Activated T-cell treated with anti-CD3 and anti-CD28 coated beads, Interleukin-2, amount 50 U/mL, for 1 hour (primary cell): ENCODE data around the gene KRT33B.
"Not testable (repeated sequence)": the region's sequence is repeated elsewhere in the genome, so short reads cannot be mapped to it uniquely, and the experiment has no call there.

Experiments
- DNase-seq: peaks from one replicate; pipeline ENCODE4 v3.0.0-alpha.2; 2020

The KRT33B gene

GRCh38 chr17:41393294-41393693 lies 23.7 kb upstream of the KRT33B start:
- no peak for DNase-seq

DNA sequence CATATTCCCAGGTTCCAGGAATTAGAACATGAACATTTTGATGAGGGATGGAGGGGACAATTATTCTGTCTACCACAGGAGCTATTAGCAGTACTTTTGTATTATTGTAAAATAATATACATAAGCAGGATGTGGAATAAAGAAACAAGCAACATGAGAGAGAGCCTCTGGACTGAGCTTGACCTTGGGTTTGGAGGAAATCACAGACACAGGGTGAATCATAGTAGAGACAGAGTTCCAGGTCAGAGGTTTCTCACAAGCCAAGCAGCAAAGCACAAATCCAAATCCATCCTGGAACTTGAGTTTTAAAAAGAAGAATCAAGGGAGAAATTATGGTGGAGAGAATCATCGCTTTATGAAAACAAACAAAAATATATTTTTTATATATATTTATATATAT lies 22.7 kb upstream of the KRT33B start:
- no peak for DNase-seq

DNA sequence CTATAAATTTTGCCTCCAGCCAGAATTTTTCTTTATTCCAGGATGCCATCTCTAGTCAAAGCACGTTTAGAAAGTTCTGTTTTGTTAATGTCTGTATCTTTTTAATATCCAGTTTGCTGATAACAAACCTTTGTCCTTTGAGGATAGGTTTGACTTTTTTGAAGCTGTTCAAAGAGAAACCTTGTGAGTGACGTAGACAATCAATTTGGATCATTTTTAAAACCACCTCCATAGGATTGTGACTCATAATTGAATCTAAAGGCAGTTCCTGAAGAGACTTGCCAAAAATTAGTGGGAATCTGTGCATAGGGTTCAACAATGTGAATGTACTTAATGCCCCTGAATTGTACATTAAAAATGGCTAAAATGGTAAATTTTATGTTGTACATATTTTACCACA lies 21.9 kb upstream of the KRT33B start:
- DNase-seq, result no peak

DNA sequence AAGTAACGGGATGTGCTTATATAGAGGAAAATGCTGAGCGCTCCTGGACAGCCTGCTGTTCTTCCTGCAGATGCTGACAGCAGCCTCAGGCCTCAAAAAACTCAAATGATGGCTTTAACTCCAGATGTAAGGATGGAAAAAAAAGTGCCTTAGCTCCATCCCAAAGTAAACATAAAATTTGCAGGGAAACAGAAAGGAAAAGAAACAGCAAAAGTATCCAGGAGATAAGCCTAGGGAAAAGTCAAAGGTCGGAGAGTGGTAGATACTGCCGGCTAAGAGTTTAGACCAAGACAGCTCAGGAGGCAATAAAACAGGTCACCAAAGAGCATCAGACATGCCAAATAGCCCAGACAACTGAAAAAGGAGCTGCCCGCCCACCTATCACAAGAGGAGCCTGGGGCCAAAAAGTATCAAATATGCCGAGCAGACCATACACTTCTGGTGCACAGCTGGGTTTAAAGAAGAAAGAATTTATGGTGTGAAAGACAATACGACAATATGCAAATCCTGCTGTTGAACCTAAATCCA lies 20.9 kb upstream of the KRT33B start:
- no peak for DNase-seq

GRCh38 chr17:41387670-41388069 lies 18.1 kb upstream of the KRT33B start:
- no peak for DNase-seq

DNA sequence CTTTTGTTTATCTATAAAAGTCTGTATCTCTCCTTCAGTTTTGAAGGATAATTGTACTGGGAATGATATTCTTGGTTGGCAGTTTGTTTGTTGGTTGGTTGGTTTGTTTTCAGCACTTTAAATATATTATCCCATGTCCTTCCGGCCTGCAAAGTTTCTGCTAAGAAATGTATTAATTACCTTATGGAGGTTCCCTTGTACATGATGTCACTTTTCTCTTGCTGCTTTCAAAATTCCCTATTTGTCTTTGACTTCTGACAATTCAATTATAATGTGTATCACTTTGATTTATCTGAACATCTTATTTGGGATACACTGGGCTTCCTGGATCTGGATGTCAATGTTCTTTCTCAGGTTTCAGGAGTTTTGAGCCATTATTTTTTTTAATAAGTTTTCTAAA lies 16.6 kb upstream of the KRT33B start:
- no peak for DNase-seq

GRCh38 chr17:41383690-41384089 lies 14.1 kb upstream of the KRT33B start:
- no peak for DNase-seq

GRCh38 chr17:41382394-41382793 lies 12.8 kb upstream of the KRT33B start:
- no peak for DNase-seq

DNA sequence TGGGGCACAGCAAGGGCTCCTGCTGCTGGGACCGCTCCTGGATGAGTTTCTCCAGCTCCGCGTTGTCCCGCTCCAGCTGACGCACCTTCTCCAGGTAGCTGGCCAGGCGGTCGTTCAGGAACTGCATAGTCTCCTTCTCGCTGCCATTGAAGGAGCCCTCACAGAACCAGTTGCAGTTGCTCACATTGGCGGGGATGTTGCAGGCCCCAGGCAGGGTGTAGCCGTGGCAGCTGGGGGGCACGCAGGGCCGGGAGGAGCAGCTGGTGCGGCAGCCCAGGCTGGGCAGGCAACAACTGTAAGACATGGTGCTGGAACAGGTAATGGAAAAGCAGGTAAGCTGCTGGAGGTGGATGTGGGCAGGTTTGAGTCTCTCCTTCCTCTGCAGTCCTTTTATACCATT lies 12.3 kb upstream of the KRT33B start, which contains the start of gene KRT34:
Gene KRT34 (minus strand): TSS at position 364 of the 400 bp plus-strand sequence. CDS start 60 bp downstream, at position 304.
- not testable (repeated sequence) for DNase-seq

DNA sequence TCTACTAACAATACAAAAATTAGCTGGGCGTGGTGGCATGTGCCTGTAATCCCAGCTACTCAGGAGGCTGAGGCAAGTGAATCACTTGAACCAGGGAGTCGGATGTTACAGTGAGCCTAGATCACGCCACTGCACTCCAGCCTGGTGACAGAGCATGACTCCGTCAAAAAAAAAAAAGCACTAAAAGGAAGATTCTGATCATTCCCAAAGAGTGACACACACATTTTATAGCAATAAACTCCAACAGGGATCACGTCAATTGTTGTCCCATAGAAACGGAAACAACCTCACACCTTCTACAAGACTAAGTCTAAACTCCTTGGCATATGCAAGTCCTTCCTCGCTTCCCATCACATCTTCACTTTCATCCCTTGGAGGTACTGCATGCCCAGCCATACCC lies 10.5 kb upstream of the KRT33B start:
- not testable (repeated sequence) for DNase-seq

- DNase-seq, result no peak
Observed at GRCh38 chr17:41377546-41377945, 7.9 kb upstream of the KRT33B start.

DNA sequence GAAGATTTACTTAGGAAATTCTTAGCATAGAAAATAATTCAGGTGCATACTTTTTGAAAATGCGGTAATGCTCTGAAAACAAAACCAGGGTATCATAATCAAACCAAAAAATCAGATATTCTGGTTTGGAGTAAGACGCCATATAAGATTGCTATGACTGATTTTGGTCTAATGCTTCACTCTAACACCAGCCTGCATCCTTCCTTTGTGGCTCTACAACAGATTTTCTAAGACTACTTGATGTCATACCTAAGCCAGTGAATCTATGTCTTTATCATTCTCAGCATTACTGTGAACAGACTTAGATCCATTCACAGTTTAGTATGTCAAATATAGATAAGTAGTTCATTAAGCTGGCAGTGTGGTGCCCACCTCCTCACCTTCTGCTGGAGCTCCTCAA lies 590 bp downstream of the KRT33B start:
- no peak for DNase-seq

GRCh38 chr17:41367426-41368075 lies 2.1 kb downstream of the KRT33B start:
- no peak for DNase-seq

DNA sequence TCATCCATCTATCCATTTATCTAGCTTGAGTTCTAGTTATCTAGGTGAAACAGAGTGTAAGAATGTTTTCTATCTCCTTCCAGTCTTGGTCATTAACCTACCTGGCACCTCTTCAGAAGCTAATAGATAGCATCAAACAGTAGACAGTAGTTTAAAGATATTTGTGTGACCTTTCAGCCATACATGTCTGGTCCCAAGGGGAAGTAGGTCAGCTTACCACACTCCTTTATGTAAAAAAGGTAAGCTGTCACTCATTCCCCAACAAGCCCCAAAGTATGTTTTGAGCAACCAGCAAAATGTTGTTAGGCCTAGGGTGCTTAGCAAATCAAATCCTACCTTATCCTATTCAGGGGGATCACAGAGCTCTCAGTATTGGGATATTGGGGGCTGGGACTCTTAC lies 3.5 kb downstream of the KRT33B start:
- no peak for DNase-seq

GRCh38 chr17:41363881-41364280 lies 5.7 kb downstream of the KRT33B start:
- no peak for DNase-seq

DNA sequence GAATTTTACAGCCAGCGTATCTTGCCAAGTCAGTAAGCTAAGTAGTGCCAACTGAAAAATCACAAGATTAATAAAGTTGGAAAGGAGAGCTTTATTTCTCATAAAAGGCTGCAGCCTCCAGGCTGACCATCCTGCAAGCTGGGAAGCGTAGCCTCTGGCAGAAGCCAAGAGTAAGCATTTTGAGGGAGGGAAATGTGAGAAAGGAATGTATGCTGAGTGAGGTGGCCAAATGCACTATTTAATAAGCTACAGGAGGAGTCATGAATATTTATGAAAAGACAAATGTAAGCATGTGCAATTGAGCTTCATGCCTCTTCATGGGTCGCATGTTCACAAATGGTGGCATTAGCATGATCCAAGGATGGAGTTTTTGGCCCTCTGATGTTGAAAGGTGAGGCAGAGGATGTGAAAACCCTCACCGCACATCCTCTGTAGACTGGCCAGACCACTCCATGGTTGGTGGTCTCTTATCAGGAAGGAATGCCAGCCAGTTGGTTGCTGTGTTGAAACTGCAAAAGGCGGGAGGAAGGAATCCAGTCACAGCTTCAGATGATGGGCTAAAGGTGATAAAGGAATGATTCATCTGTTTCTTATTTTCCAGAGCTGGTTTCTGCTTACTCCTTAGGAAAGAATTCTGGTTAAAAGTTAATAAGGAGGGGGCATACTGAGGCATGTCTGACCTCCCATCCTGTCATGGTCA lies 9.2 kb downstream of the KRT33B start:
- no peak for DNase-seq

DNA sequence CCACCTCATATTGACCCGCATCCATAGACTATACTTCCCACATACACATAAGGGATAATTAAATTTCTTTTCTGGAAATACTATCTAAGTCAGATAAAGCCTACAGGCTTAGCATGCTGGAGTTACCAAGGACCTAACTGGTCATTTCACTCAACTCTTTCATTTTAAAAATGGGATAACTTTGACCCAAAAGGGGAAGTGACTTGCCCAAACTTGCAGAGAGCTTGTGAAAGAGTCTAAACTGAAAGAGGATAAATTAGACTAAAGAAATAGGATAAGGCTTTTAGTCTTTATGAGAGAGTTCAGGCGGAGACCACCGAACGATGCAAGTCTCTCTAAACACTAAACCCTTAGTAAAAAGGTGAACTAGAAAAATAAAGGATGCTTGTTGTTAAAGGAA lies 15.1 kb downstream of the KRT33B start:
- no peak for DNase-seq

DNA sequence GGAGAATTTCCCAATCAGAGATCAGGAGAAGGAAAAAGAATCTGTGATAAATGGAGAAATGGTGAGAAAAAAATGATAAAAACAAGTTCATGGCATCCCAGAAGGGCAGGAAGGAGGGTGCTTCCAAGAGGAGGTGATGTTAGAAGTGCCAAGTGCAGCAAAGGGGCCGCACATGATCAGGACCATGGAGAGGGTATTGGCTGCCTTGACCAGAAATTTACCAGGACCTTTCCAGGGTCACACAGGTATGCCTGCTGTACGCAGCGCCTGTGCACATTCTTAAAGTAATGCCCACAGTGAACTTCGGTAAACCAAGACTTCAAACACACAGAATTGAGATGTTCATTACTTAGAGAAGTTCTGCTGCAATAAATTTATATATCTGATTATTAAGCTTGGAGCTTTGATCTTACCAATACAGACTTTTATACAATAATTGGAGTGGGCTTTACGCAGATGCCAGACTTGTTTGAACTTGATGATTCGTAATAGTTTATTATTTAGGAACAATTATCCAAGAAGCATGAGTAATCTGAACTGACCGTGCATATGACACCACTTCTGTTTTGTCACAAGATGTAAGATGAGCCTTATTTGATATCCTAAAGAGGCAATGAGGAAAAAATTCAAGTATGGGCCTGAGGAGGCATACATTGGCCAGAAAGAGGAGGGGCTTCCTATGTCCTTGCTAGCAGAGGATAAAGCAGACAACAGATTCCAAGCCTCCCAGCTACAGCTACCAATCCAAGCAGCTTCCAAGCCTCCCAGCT lies 16.8 kb downstream of the KRT33B start:
- DNase-seq, result no peak

GRCh38 chr17:41351177-41351576 lies 18.4 kb downstream of the KRT33B start:
- DNase-seq, result no peak

DNA sequence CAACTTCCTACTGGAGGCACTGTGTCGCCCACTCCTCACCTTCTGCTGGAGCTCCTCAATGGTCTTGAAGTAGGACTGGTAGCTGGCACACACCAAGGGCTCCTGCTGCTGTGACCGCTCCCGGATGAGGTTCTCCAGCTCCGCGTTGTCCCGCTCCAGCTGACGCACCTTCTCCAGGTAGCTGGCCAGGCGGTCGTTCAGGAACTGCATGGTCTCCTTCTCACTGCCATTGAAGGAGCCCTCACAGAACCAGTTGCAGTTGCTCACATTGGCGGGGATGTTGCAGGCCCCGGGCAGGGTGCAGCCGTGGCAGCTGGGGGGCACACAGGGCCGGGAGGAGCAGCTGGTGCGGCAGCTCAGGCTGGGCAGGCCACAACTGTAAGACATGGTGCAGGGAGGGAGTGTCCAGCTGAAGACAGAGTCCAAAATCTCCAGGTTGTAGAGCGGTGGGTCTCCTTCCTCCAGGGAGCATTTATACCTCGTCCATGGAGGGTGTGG lies 19.2 kb downstream of the KRT33B start, which contains the start of gene KRT33A:
Gene KRT33A (minus strand): TSS at position 448 of the 498 bp plus-strand sequence. CDS start 61 bp downstream, at position 387.
- DNase-seq, result not testable (repeated sequence)

DNA sequence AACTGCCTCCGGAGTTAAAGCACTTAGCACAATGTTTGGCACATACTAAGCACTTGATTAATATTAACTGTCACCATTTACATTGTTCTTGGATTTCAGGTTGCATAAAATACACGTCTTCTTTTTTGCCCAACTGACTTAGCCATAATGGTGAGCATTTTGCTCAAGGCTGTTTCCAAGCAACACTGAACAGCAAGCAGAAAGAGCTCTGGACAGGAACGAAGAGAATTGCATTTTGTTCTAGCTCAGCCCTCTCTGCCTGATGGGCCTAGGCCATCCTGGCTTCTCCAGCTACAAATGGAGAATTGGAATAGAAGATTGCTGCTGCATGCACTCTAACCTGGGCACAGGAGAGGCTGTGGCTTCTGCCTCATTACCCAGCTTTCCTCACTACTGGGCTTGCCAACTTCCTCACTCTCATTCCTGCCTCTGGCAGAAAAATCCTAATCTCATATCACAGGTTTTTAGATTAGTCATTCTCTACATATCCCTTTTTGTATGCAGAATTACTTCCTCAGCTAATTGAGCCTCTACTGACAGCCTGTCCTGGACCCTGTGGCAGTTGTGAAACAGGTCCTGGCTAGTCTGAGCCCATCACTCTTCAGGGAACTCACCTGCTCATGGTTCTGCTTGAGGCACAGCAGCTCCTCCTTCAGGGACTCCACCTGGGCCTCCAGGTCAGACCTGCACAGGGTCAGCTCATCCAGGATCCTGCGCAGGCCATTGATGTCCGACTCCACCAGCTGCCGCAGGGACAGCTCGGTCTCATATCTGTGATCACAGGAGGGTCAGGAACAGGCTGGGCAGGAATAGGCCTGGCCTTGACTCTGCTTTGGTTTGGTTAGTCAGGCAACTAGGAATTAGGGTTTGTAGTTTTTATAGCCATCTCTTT lies 21.5 kb downstream of the KRT33B start:
- no peak for DNase-seq

- DNase-seq, result not testable (repeated sequence)
Observed at GRCh38 chr17:41346421-41346820, 23.2 kb downstream of the KRT33B start.
